Tibial artery (tissue), 4 donors: ENCODE data around the gene CNFN.

Experiments
- DNase-seq, 2 donors: peaks; one replicate each; pipeline ENCODE4 v3.0.0-alpha.2; 2019
- H3K27ac ChIP-seq, 2 donors: fragments of 200-600 bp; sonication (generic) in 1 of 2; 1 replicate in 1 of 2; 2 replicates in 1 of 2; pipeline ENCODE4 v1.5.1; 2018 to 2019; ENCODE audit warnings: mild to moderate bottlenecking in 1 of 2
- H3K27me3 ChIP-seq, 2 donors: fragments of 200-600 bp; sonication (generic) in 1 of 2; one replicate each; pipeline versions ENCODE4 v1.5.1 to v1.6.0; 2016 to 2019
- H3K36me3 ChIP-seq, 3 donors: fragments of 200-600 bp; sonication (generic) in 2 of 3; one replicate each; pipeline ENCODE4 v1.5.1; 2016 to 2019; ENCODE audit warnings: mild to moderate bottlenecking in 2 of 3
- H3K4me1 ChIP-seq, 4 donors: fragments of 200-600 bp; sonication (generic) in 2 of 4; 1 replicate in 3 of 4; 2 replicates in 1 of 4; pipeline ENCODE4 v1.5.1; 2016 to 2019
- H3K4me3 ChIP-seq, 2 donors: fragments of 200-600 bp; sonication (generic) in 1 of 2; 1 replicate in 1 of 2; 2 replicates in 1 of 2; pipeline ENCODE4 v1.5.1; 2018 to 2019; ENCODE audit warnings: mild to moderate bottlenecking in 2 of 2
- H3K9me3 ChIP-seq, 3 donors: fragments of 200-600 bp; sonication (generic) in 1 of 3; one replicate each; pipeline ENCODE4 v1.5.1; 2016 to 2019
- intact Hi-C: fragments of 100-400 bp; cut with DNase I; formaldehyde crosslinking; loops from one replicate; pipeline ENCODE4 v1.15.0; 2023; ENCODE audit warnings: low total_unique reads
- TF ChIP-seq, protein P1 (sequence below), 2 experiments: fragments of 200-600 bp in 1 of 2; fragments of 450-650 bp in 1 of 2; IDR thresholded peaks; one replicate each; pipeline ENCODE4 v1.5.1; 2017 to 2019; ENCODE audit warnings: antibody characterized with exemption in 2 of 2, mild to moderate bottlenecking in 1 of 2, moderate library complexity in 1 of 2

Gene CNFN

GRCh38 chr19:42367929-42368328 is 22.2 kb downstream of the CNFN start:
- intact Hi-C loops, result no loop called here
- Histone ChIP-seq H3K36me3 (peaks cover 11 to 51% (median 29%) of the 10 kb centered on the region in 3 donors), H3K4me1 (peaks cover 0 to 15% (median 3%) of the 10 kb centered on the region in 4 donors), H3K27me3 (no peaks in the 10 kb centered on the region), H3K4me3 (no peak overlapping the region), H3K9me3 (peaks cover 0 to 3% (median 0%) of the 10 kb centered on the region in 3 donors), H3K27ac (no peak overlapping the region)
- TF ChIP-seq, protein P1, sequence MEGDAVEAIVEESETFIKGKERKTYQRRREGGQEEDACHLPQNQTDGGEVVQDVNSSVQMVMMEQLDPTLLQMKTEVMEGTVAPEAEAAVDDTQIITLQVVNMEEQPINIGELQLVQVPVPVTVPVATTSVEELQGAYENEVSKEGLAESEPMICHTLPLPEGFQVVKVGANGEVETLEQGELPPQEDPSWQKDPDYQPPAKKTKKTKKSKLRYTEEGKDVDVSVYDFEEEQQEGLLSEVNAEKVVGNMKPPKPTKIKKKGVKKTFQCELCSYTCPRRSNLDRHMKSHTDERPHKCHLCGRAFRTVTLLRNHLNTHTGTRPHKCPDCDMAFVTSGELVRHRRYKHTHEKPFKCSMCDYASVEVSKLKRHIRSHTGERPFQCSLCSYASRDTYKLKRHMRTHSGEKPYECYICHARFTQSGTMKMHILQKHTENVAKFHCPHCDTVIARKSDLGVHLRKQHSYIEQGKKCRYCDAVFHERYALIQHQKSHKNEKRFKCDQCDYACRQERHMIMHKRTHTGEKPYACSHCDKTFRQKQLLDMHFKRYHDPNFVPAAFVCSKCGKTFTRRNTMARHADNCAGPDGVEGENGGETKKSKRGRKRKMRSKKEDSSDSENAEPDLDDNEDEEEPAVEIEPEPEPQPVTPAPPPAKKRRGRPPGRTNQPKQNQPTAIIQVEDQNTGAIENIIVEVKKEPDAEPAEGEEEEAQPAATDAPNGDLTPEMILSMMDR (IDR thresholded peaks at IDR 0.05), result no peak
- no peak for DNase-seq

- TF ChIP-seq, protein P1 (IDR thresholded peaks at IDR 0.05), result no peak
- Histone ChIP-seq H3K27ac (no peak overlapping the region), H3K9me3 (peaks cover 0 to 3% (median 0%) of the 10 kb centered on the region in 3 donors), H3K4me3 (no peak overlapping the region), H3K4me1 (peaks cover 0 to 15% (median 3%) of the 10 kb centered on the region in 4 donors), H3K27me3 (no peaks in the 10 kb centered on the region), H3K36me3 (peaks cover 19 to 51% (median 39%) of the 10 kb centered on the region in 3 donors)
- no peak for DNase-seq
- intact Hi-C loops, result no loop called here
Measured at GRCh38 chr19:42366673-42367072, 23.4 kb downstream of the CNFN start.

DNA sequence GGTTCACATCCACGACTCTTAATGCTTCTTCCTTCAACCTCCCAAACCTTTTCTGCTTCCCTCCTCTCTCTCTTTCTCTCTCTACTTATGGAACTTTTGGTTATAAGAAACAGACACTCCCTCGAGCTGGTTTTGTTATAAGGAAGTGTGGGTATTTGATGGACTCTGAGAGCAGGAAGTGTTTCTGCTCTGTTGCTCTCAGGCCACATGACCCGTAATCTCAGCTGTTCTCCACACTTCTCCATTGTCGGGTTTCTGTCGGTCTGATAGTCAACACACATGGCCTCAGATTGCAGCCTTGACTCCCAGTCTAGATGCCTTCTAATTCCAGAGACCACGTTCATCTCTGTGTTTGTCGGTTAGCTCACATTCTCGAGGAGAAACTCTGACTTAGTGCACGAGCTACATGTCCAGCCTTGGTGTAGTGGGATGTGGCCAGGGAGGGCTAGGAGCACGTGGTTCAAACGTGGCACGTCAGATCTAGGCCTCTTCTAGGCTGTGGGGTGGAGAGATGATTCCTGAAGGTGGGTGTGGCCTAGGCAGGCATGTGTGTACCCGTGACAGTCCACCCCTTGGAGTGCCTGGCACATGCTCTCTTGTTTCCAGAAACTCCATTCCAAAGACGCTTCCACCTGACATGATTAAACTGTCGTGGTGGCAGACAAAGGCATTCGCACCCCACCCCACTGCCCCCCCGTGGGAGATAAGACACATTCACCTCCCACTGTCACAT is 26.3 kb downstream of the CNFN start:
- Histone ChIP-seq H3K4me1 (peaks cover 0 to 15% (median 3%) of the 10 kb centered on the region in 4 donors), H3K27ac (no peak overlapping the region), H3K4me3 (no peak overlapping the region), H3K27me3 (no peaks in the 10 kb centered on the region), H3K9me3 (peaks cover 0 to 3% (median 0%) of the 10 kb centered on the region in 3 donors), H3K36me3 (peaks cover 24 to 61% (median 48%) of the 10 kb centered on the region in 3 donors)
- no peak for DNase-seq
- intact Hi-C loops, result no loop called here
- TF ChIP-seq, protein P1 (IDR thresholded peaks at IDR 0.05), result no peak

DNA sequence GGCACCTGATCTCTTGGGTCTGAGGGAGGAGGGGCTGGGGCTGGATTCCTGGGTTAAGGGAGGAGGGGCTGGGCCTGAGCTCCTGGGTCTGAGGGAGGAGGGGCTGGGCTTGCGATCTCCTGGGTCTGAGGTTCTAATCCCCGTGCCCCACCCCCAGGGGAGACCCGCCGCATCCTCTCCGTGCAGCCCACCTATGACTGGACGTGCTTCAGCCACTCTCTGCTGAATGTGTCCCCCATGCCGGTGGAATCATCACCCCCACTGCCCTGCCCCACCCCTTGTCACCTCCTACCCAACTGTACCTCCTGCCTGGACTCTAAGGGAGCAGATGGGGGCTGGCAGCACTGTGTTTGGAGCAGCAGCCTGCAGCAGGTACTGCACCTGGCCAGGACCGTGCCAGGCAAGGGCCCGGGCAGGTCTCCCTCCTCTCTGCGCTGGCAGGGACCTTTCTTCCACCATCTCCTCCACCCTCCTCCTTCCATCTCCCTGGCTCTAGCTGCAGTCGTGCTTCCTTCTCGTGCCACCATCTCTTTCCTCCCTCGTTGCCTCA is 27.1 kb downstream of the CNFN start:
- H3K36me3 ChIP-seq, result peaks cover 24 to 65% (median 51%) of the 10 kb centered on the region in 3 donors
- peaks cover 0 to 15% (median 3%) of the 10 kb centered on the region in 4 donors for H3K4me1 ChIP-seq
- DNase-seq, result no peak
- H3K4me3 ChIP-seq, result no peak overlapping the region
- TF ChIP-seq, protein P1 (IDR thresholded peaks at IDR 0.05), result no peak
- intact Hi-C loops, result no loop called here
- peaks cover 0 to 3% (median 0%) of the 10 kb centered on the region in 3 donors for H3K9me3 ChIP-seq
- H3K27ac ChIP-seq, result no peak overlapping the region
- H3K27me3 ChIP-seq, result no peaks in the 10 kb centered on the region

GRCh38 chr19:42362342-42362741 is 27.8 kb downstream of the CNFN start:
- H3K4me1 ChIP-seq, result peaks cover 0 to 15% (median 3%) of the 10 kb centered on the region in 4 donors
- no peaks in the 10 kb centered on the region for H3K27me3 ChIP-seq
- TF ChIP-seq, protein P1 (IDR thresholded peaks at IDR 0.05), result no peak
- H3K9me3 ChIP-seq, result peaks cover 0 to 3% (median 0%) of the 10 kb centered on the region in 3 donors
- H3K36me3 ChIP-seq, result peaks cover 27 to 71% (median 57%) of the 10 kb centered on the region in 3 donors
- intact Hi-C loops, result no loop called here
- no peak for DNase-seq
- no peak overlapping the region for H3K27ac ChIP-seq
- H3K4me3 ChIP-seq, result no peak overlapping the region
